ENCODE measurements around the gene KCNK15. TPM values are rescaled to one million over a fixed set of nuclear protein-coding genes. Genes with fewer than 3 reads are reported as not detected.
A peak's percentile ranks its signal among the peaks of the same experiment; 100 is the strongest.

Gene KCNK15
- total and polyA plus RNA-seq, 9 donors: 0.93 to 21.6 (median 4.4) TPM

DNA sequence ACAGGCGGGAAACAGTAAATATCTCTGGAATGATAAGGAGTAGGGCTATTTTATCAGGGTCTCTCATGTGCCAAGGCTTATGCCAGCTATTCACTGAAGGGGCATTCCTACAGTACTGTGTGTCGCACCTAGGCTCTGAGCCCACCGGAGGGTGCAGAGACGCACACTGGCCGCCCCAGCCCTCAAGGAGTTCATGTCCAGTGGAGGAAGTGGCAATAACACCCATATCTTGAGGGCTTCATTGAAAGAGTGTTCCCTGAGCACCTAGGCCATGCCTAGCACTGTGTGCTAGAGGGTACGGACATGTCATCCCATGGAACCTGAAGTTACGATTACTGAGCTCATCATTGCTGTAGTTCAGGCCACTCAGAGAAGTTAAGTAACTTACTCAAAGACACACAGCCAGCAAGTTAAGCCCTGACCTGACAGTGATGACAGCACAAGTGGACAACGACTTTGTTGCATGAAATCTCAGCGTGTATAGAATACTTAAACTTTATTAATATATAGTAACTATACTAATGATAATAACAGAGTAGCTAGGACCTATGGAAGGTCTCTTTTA, 21.8 kb upstream of the KCNK15 start:
- Histone ChIP-seq H3K4me3 (no peak overlapping the region), H3K27ac (peak overlapping the region in 1 of 2 donors; percentile 0)
- WGBS, 3 donors: 89 to 95% (median 94%) methylated on average over 9 of the region's 9 CpGs

DNA sequence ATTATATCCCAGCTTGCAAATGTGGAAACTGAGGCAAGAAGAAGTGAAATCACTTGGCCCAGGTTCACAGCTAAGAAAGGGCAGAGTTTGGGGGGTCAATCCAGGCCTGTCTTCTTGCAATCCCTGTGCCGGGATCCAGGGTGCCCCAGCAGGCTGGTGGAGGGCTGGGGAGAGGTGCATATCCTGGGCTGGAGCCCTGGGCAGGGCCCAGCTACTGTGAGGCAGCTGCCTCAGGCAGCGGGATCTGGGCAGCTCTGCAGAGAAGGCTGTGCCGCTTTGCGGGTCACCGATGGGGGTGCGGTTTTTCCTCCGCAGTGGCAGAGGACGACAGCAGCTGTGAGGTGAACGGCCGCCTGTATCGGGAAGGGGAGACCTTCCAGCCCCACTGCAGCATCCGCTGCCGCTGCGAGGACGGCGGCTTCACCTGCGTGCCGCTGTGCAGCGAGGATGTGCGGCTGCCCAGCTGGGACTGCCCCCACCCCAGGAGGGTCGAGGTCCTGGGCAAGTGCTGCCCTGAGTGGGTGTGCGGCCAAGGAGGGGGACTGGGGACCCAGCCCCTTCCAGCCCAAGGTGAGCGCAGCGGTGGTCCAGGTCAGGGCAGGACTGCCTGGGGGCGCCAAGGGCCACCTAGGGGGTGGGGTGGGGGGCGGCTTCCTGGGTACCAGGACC, 21.1 kb upstream of the KCNK15 start:
- TF ChIP-seq, protein P1, sequence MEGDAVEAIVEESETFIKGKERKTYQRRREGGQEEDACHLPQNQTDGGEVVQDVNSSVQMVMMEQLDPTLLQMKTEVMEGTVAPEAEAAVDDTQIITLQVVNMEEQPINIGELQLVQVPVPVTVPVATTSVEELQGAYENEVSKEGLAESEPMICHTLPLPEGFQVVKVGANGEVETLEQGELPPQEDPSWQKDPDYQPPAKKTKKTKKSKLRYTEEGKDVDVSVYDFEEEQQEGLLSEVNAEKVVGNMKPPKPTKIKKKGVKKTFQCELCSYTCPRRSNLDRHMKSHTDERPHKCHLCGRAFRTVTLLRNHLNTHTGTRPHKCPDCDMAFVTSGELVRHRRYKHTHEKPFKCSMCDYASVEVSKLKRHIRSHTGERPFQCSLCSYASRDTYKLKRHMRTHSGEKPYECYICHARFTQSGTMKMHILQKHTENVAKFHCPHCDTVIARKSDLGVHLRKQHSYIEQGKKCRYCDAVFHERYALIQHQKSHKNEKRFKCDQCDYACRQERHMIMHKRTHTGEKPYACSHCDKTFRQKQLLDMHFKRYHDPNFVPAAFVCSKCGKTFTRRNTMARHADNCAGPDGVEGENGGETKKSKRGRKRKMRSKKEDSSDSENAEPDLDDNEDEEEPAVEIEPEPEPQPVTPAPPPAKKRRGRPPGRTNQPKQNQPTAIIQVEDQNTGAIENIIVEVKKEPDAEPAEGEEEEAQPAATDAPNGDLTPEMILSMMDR (IDR thresholded peaks at IDR 0.05): no peak
- TF ChIP-seq EP300 (IDR thresholded peaks at IDR 0.05) (no peak), POLR2A (IDR thresholded peaks at IDR 0.05) (no peak)
- no peak overlapping the region for H3K4me3 ChIP-seq
- peaks cover 12% of the 10 kb centered on the region for H3K4me1 ChIP-seq (ENCODE audit: insufficient read depth)
- no peaks in the 10 kb centered on the region for H3K36me3 ChIP-seq
- peak in 1 of 5 donors; percentile 42 for DNase-seq
- intact Hi-C loops (cut with DNase I): no loop called here
- WGBS, 3 donors: 61 to 80% (median 76%) methylated on average over 22 to 26 of the region's 26 CpGs
- no peaks in the 10 kb centered on the region for H3K27me3 ChIP-seq
- H3K27ac ChIP-seq: peak overlapping the region in 1 of 2 donors; percentile 0
- H3K9me3 ChIP-seq: no peaks in the 10 kb centered on the region

More for the DNA sequence above, 21.8 kb upstream of the KCNK15 start:
- Histone ChIP-seq H3K27me3 (no peaks in the 10 kb centered on the region), H3K4me1 (ENCODE audit: insufficient read depth) (peaks cover 9% of the 10 kb centered on the region), H3K9me3 (no peaks in the 10 kb centered on the region), H3K36me3 (no peaks in the 10 kb centered on the region)
- peak in 2 of 5 donors; percentile 16 to 31 for DNase-seq
- intact Hi-C loops (cut with DNase I): no loop called here
- TF ChIP-seq POLR2A (IDR thresholded peaks at IDR 0.05) (no peak), EP300 (IDR thresholded peaks at IDR 0.05) (no peak)
- TF ChIP-seq, protein P1 (IDR thresholded peaks at IDR 0.05): no peak

- intact Hi-C loops (cut with DNase I): no loop called here
- no peak overlapping the region for H3K27ac ChIP-seq
- DNase-seq: no peak
- H3K36me3 ChIP-seq: no peaks in the 10 kb centered on the region
- no peak overlapping the region for H3K4me3 ChIP-seq
- TF ChIP-seq, protein P1 (IDR thresholded peaks at IDR 0.05): no peak
- TF ChIP-seq POLR2A (IDR thresholded peaks at IDR 0.05): no peak
- TF ChIP-seq EP300 (IDR thresholded peaks at IDR 0.05): no peak
- H3K27me3 ChIP-seq: no peaks in the 10 kb centered on the region
- WGBS, 3 donors: 77 to 85% (median 82%) methylated on average over 5 of the region's 5 CpGs
- H3K4me1 ChIP-seq (ENCODE audit: insufficient read depth): peaks cover 12% of the 10 kb centered on the region
- no peaks in the 10 kb centered on the region for H3K9me3 ChIP-seq
Observed at GRCh38 chr20:44725837-44726236, 19.8 kb upstream of the KCNK15 start.

- Histone ChIP-seq H3K27ac (no peak overlapping the region), H3K4me1 (ENCODE audit: insufficient read depth) (peaks cover 12% of the 10 kb centered on the region), H3K27me3 (no peaks in the 10 kb centered on the region), H3K36me3 (no peaks in the 10 kb centered on the region), H3K4me3 (no peak overlapping the region), H3K9me3 (no peaks in the 10 kb centered on the region)
- WGBS, 3 donors: 91 to 92% (median 92%) methylated on average over 11 of the region's 11 CpGs
- intact Hi-C loops (cut with DNase I): no loop called here
- DNase-seq: peak in 2 of 5 donors; percentile 23 to 36
- TF ChIP-seq POLR2A (IDR thresholded peaks at IDR 0.05) (no peak), EP300 (IDR thresholded peaks at IDR 0.05) (no peak)
- TF ChIP-seq, protein P1 (IDR thresholded peaks at IDR 0.05): no peak
Observed at GRCh38 chr20:44727039-44727438, 18.6 kb upstream of the KCNK15 start.
